ENCODE data around the gene NSG1. TPM values are rescaled to one million over a fixed set of nuclear protein-coding genes. Genes with fewer than 3 reads are reported as not detected.
"Not testable (repeated sequence)": the region's sequence is repeated elsewhere in the genome, so short reads cannot be mapped to it uniquely, and the experiment has no call there.

Gene NSG1
- total RNA-seq, 1 donor from 2014 or later, result 218 TPM

GRCh38 chr4:4416981-4417380, 30.1 kb downstream of the NSG1 start:
- DNase-seq, result no peak

GRCh38 chr4:4417886-4418285, 31.0 kb downstream of the NSG1 start:
- no peak for DNase-seq

- DNase-seq, result no peak
Observed at GRCh38 chr4:4418676-4419390, 31.9 kb downstream of the NSG1 start.

GRCh38 chr4:4419896-4420295, 33.0 kb downstream of the NSG1 start:
- no peak for DNase-seq

- no peak for DNase-seq
Observed at GRCh38 chr4:4420421-4420820, 33.5 kb downstream of the NSG1 start.

GRCh38 chr4:4421356-4421755, 34.5 kb downstream of the NSG1 start:
- DNase-seq, result no peak

GRCh38 chr4:4422117-4422516, 35.2 kb downstream of the NSG1 start:
- DNase-seq, result not testable (repeated sequence)

- no peak for DNase-seq
Observed at GRCh38 chr4:4422856-4423499, 36.1 kb downstream of the NSG1 start.

- no peak for DNase-seq
Observed at GRCh38 chr4:4423706-4424498, 37.0 kb downstream of the NSG1 start.

GRCh38 chr4:4424499-4425115, 37.7 kb downstream of the NSG1 start:
- DNase-seq, result no peak

GRCh38 chr4:4425119-4425690, 38.3 kb downstream of the NSG1 start:
- DNase-seq, result no peak

GRCh38 chr4:4425696-4426095, 38.8 kb downstream of the NSG1 start:
- DNase-seq, result no peak

- DNase-seq, result no peak
Observed at GRCh38 chr4:4426511-4427120, 39.7 kb downstream of the NSG1 start.

- no peak for DNase-seq
Observed at GRCh38 chr4:4427121-4427870, 40.4 kb downstream of the NSG1 start.

- no peak for DNase-seq
Observed at GRCh38 chr4:4427886-4428285, 41.0 kb downstream of the NSG1 start.

- no peak for DNase-seq
Observed at GRCh38 chr4:4428966-4429875, 42.3 kb downstream of the NSG1 start.

GRCh38 chr4:4430492-4431195, 43.7 kb downstream of the NSG1 start:
- no peak for DNase-seq

- DNase-seq, result no peak
Observed at GRCh38 chr4:4432341-4433125, 45.6 kb downstream of the NSG1 start.

GRCh38 chr4:4433941-4434340, 47.0 kb downstream of the NSG1 start:
- DNase-seq, result no peak

All from occipital lobe (tissue), 2 donors.